Endothelial cell of umbilical vein (primary cell): ENCODE data around the gene UBE2L3. TPM values are rescaled to one million over a fixed set of nuclear protein-coding genes. Genes with fewer than 3 reads are reported as not detected.
"Not testable (repeated sequence)": the region's sequence is repeated elsewhere in the genome, so short reads cannot be mapped to it uniquely, and the experiment has no call there.

Experiments used
- BruUV-seq: library from RNA; stranded (reverse); fragments of 400-500 nt; replicated peaks from 2 replicates; lab custom pipeline; 2021; lab: Mats Ljungman, UMichigan
- CTCF ChIA-PET: fragments of 300-600, 350-600 bp; sonication (Branson Sonifier 250); formaldehyde crosslinking; loops from one replicate; lab custom pipeline; 2021; ENCODE audit warnings: antibody characterized with exemption, inconsistent platforms; lab: Charles Lee
- POLR2A ChIA-PET: fragments of 300-600, 350-600 bp; sonication (Branson Sonifier 250); formaldehyde crosslinking; loops from one replicate; lab custom pipeline; 2021; ENCODE audit warnings: antibody characterized with exemption, inconsistent platforms; lab: Charles Lee
- DNase-seq: peaks from one replicate; pipeline ENCODE4 v3.0.0-alpha.2; 2011; ENCODE audit warnings: low read depth, low spot score
- FAIRE-seq: peaks from 2 replicates; lab custom pipeline; 2011; peaks lifted over from hg19 to GRCh38; lab: Jason Lieb, UNC
- H2AFZ ChIP-seq: 2 replicates; pipeline ENCODE4 v1.6.0; 2012; ENCODE audit warnings: low read depth, low read length, control low read depth, inconsistent platforms
- H3K27ac ChIP-seq: 2 replicates; pipeline ENCODE4 v1.5.1; 2011; ENCODE audit warnings: low read depth, mild to moderate bottlenecking, control low read depth, low read length, moderate library complexity; ENCODE audit not compliant: insufficient read depth
- H3K27me3 ChIP-seq, 2 experiments: 2 replicates each; pipeline versions ENCODE4 v1.6.0 to v1.6.1; 2011; ENCODE audit warnings: low read length in 2 of 2, mixed read lengths in 1 of 2; ENCODE audit not compliant: control insufficient read depth in 2 of 2, insufficient read depth in 2 of 2
- H3K36me3 ChIP-seq, 2 experiments: 2 replicates in 1 of 2; 3 replicates in 1 of 2; pipeline ENCODE4 v1.5.1; 2011; ENCODE audit warnings: low read length in 2 of 2, mild to moderate bottlenecking in 1 of 2, moderate library complexity in 1 of 2; ENCODE audit not compliant: control insufficient read depth in 2 of 2, insufficient read depth in 2 of 2; ENCODE audit errors: extremely low read depth in 1 of 2
- H3K4me1 ChIP-seq: 3 replicates; pipeline ENCODE4 v1.5.1; 2011; ENCODE audit warnings: mild to moderate bottlenecking, low read length; ENCODE audit not compliant: control insufficient read depth, insufficient read depth; ENCODE audit errors: extremely low read depth
- H3K4me2 ChIP-seq: 2 replicates; pipeline ENCODE4 v1.6.1; 2011; ENCODE audit warnings: low read length, control low read depth, mixed read lengths; ENCODE audit not compliant: insufficient read depth
- H3K4me3 ChIP-seq, 3 experiments: fragments of 200-600 bp in 1 of 3; sonication (generic), shearing (Covaris generic) in 1 of 3; replicated peaks in 1 of 3; 2 replicates each; pipeline ENCODE4 v1.5.1; 2011 to 2016; ENCODE audit warnings: control low read depth in 3 of 3, low read length in 3 of 3, mild to moderate bottlenecking in 2 of 3, inconsistent platforms in 1 of 3, low read depth in 1 of 3, moderate library complexity in 1 of 3; ENCODE audit not compliant: insufficient read depth in 1 of 3
- H3K79me2 ChIP-seq: 2 replicates; pipeline ENCODE4 v1.6.0; 2012; ENCODE audit warnings: low read length, inconsistent platforms; ENCODE audit not compliant: control insufficient read depth, insufficient read depth
- H3K9ac ChIP-seq: replicated peaks from 2 replicates; pipeline ENCODE3; 2011; ENCODE audit warnings: low read length, control low read depth; ENCODE audit not compliant: insufficient read depth; ENCODE audit errors: extremely low read depth
- H3K9me1 ChIP-seq: replicated peaks from 3 replicates; pipeline ENCODE4 v1.6.0; 2011; ENCODE audit warnings: mild to moderate bottlenecking, low read length; ENCODE audit not compliant: control insufficient read depth, insufficient read depth; ENCODE audit errors: extremely low read depth
- H3K9me3 ChIP-seq: replicated peaks from 2 replicates; pipeline ENCODE4 v1.5.1; 2012; ENCODE audit warnings: low read length, inconsistent platforms; ENCODE audit not compliant: control insufficient read depth, insufficient read depth
- H4K20me1 ChIP-seq: replicated peaks from 2 replicates; pipeline ENCODE3; 2011; ENCODE audit warnings: mild to moderate bottlenecking, low read length; ENCODE audit not compliant: control insufficient read depth, insufficient read depth; ENCODE audit errors: extremely low read depth
- CTCF ChIP-seq, 2 donors: IDR thresholded peaks; 1 replicate in 1 of 2; 2 replicates in 1 of 2; pipeline ENCODE4 v1.5.1; 2011; ENCODE audit warnings: low read length in 2 of 2, mild to moderate bottlenecking in 2 of 2, moderate library complexity in 2 of 2, control low read depth in 1 of 2, inconsistent platforms in 1 of 2, low read depth in 1 of 2; ENCODE audit not compliant: insufficient read depth in 1 of 2; ENCODE audit errors: extremely low read depth in 1 of 2
- EZH2 ChIP-seq: IDR thresholded peaks from 2 replicates; pipeline ENCODE4 v1.6.1; 2012; ENCODE audit warnings: borderline replicate concordance, low read depth, mild to moderate bottlenecking, moderate library complexity, low read length, inconsistent platforms; ENCODE audit not compliant: severe bottlenecking
- FOS ChIP-seq: IDR thresholded peaks from 2 replicates; pipeline ENCODE4 v1.6.1; 2011; ENCODE audit warnings: mild to moderate bottlenecking, low read length, moderate library complexity, borderline replicate concordance; ENCODE audit not compliant: insufficient read depth
- GATA2 ChIP-seq: IDR thresholded peaks from 2 replicates; pipeline ENCODE4 v1.7.0; 2011; ENCODE audit warnings: low read depth, mild to moderate bottlenecking, moderate library complexity, mixed read lengths, low read length; ENCODE audit not compliant: insufficient read length, insufficient read depth
- JUN ChIP-seq: IDR thresholded peaks from 2 replicates; pipeline ENCODE4 v1.6.1; 2011; ENCODE audit warnings: borderline replicate concordance, low read depth; ENCODE audit not compliant: insufficient read length, insufficient read depth
- MYC ChIP-seq: IDR thresholded peaks from one replicate; pipeline ENCODE4 v1.6.1; 2011; ENCODE audit warnings: mild to moderate bottlenecking, low read depth, low read length
- POLR2A ChIP-seq: IDR thresholded peaks from 2 replicates; pipeline ENCODE4 v1.6.1; 2012; ENCODE audit warnings: low read depth, mild to moderate bottlenecking, control low read depth, low read length
- POLR2AphosphoS5 ChIP-seq: IDR thresholded peaks from 2 replicates; pipeline ENCODE4 v1.6.1; 2012; ENCODE audit warnings: low read depth, mild to moderate bottlenecking, control low read depth, low read length, moderate library complexity; ENCODE audit not compliant: insufficient read depth
- dilution Hi-C: fragments of 300-500 bp; cut with MboI; formaldehyde crosslinking; loops from one replicate; pipeline ENCODE4 v1.15.0; 2019; ENCODE audit warnings: low sequenced_read_pairs; ENCODE audit not compliant: extremely low pct_ligation_motif_present
- intact Hi-C: fragments of 100-400 bp; cut with micrococcal nuclease; formaldehyde crosslinking; loops from one replicate; pipeline ENCODE4 v1.10.0; 2022
- polyA plus RNA-seq, 4 experiments: library from polyadenylated mRNA; depleted of rRNA in 3 of 4; stranded (reverse) in 3 of 4; unstranded in 1 of 4; fragments of >200 nt; gene quantifications; 2 replicates each; pipeline versions ENCODE4 v1.2.1 to v1.2.3, GENCODE V29; 2011 to 2012; ENCODE audit warnings: missing spikeins in 1 of 4
- total RNA-seq: library from RNA; stranded (reverse); gene quantifications from 2 replicates; pipeline ENCODE4 v1.2.3, GENCODE V29; 2021
- TF ChIP-seq, protein P1 (sequence below): IDR thresholded peaks from 2 replicates; pipeline ENCODE4 v1.6.1; 2011; ENCODE audit not compliant: insufficient read depth, insufficient read length

Gene UBE2L3
- total and polyA plus RNA-seq, 2 donors (not counting 3 experiments of a cell fraction or from before 2014, with no cell fraction given), result 66.0 to 83.5 TPM

GRCh38 chr22:21636629-21637218 is 69.2 kb downstream of the UBE2L3 start:
- Histone ChIP-seq H3K4me3 (no peak overlapping the region), H3K9ac (no peak overlapping the region), H3K9me1 (no peaks in the 10 kb centered on the region), H3K4me1 (peaks cover 7% of the 10 kb centered on the region), H3K27me3 (no peaks in the 10 kb centered on the region), H3K4me2 (no peak overlapping the region), H3K27ac (no peak overlapping the region), H3K9me3 (no peaks in the 10 kb centered on the region), H2AFZ (no peak overlapping the region), H3K79me2 (no peaks in the 10 kb centered on the region), H3K36me3 (no peaks in the 10 kb centered on the region), H4K20me1 (no peaks in the 10 kb centered on the region)
- intact Hi-C loops, result no loop called here
- BruUV-seq, result no TSS peak
- POLR2A ChIA-PET, result no interaction called here
- dilution Hi-C loops, result no loop called here
- no peak for TF ChIP-seq POLR2AphosphoS5
- no peak for TF ChIP-seq MYC
- TF ChIP-seq JUN, result no peak
- TF ChIP-seq CTCF (IDR thresholded peaks at IDR 0.05; ENCODE audit: extremely low read depth in 1 of 2, insufficient read depth in 1 of 2, low read depth in 1 of 2, low read length in 2 of 2), result no peak
- no peak for TF ChIP-seq EZH2
- TF ChIP-seq GATA2, result no peak
- TF ChIP-seq FOS, result no peak
- TF ChIP-seq, protein P1, sequence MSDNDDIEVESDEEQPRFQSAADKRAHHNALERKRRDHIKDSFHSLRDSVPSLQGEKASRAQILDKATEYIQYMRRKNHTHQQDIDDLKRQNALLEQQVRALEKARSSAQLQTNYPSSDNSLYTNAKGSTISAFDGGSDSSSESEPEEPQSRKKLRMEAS, result no peak
- TF ChIP-seq POLR2A, result no peak
- FAIRE-seq (no peak), DNase-seq (no peak)
- CTCF ChIA-PET, result interaction anchor here (0.7 to 1.4 kb wide), 3 partner anchors 10 to 13 kb away, joined by 3 to 4 read pairs (median 4); no protein-coding TSS in a partner anchor

DNA sequence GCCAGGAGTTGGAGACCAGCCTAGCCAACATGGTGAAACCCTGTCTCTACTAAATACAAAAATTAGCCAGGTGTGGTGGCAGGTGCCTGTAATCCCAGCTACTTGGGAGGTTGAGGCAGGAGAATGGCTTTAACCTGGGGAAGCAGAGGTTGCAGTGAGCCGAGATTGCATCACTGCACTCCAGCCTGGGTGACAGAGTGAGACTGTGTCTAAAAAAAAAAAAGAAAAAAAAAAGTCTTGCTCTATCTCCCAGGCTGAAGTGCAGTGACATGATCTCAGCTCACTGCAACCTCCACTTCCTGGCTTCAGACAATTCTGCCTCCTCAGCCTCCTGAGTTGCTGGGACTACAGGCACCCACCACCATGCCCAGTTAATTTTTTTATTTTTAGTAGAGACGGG is 69.9 kb downstream of the UBE2L3 start:
- CTCF ChIA-PET, result interaction anchor here (1.4 kb wide), 1 partner anchor 9 kb away, joined by 4 read pairs; no protein-coding TSS in a partner anchor
- H3K9ac ChIP-seq, H3K4me2 ChIP-seq, H3K4me3 ChIP-seq, H2AFZ ChIP-seq, H4K20me1 ChIP-seq, FAIRE-seq, dilution Hi-C loops, H3K4me1 ChIP-seq, DNase-seq, H3K27ac ChIP-seq, H3K79me2 ChIP-seq, POLR2A ChIA-PET, H3K9me1 ChIP-seq, BruUV-seq, H3K27me3 ChIP-seq, intact Hi-C loops, H3K9me3 ChIP-seq, H3K36me3 ChIP-seq: not testable (repeated sequence)
